Stomach (tissue), 9 donors: ENCODE results near the gene ZFP62. TPM values are rescaled to one million over a fixed set of nuclear protein-coding genes. Genes with fewer than 3 reads are reported as not detected.

Experiments used
- DNase-seq, 2 donors: peaks; one replicate each; pipeline versions ENCODE4 v3.0.0 to v3.0.0-alpha.2; 2013 to 2019
- H3K27ac ChIP-seq, 5 donors: fragments of 200-600 bp in 4 of 5; sonication (generic) in 4 of 5; one replicate each; pipeline ENCODE4 v1.5.1; 2013 to 2019; ENCODE audit warnings: mild to moderate bottlenecking in 1 of 5, moderate library complexity in 1 of 5
- H3K27me3 ChIP-seq, 3 donors: fragments of 200-600 bp; sonication (generic); one replicate each; pipeline ENCODE4 v1.5.1; 2017 to 2019; ENCODE audit warnings: mixed run types in 1 of 3
- H3K36me3 ChIP-seq, 4 donors: fragments of 200-600 bp; sonication (generic); 1 replicate in 3 of 4; 2 replicates in 1 of 4; pipeline ENCODE4 v1.5.1; 2016 to 2019
- H3K4me1 ChIP-seq, 4 donors: fragments of 200-600 bp; sonication (generic); one replicate each; pipeline ENCODE4 v1.5.1; 2016 to 2019
- H3K4me3 ChIP-seq, 4 donors: fragments of 200-600 bp; sonication (generic) in 3 of 4; one replicate each; pipeline ENCODE4 v1.5.1; 2016 to 2019; ENCODE audit warnings: mild to moderate bottlenecking in 1 of 4
- H3K9me3 ChIP-seq, 4 donors: fragments of 200-600 bp; sonication (generic); one replicate each; pipeline ENCODE4 v1.5.1; 2016 to 2019
- EP300 ChIP-seq: sonication (generic); formaldehyde crosslinking; IDR thresholded peaks from one replicate; pipeline ENCODE4 v1.6.1; 2017; ENCODE audit warnings: antibody characterized with exemption
- POLR2A ChIP-seq, 4 donors: fragments of 450-650 bp; IDR thresholded peaks; one replicate each; pipeline ENCODE4 v1.6.1; 2016; ENCODE audit warnings: antibody characterized with exemption in 4 of 4, control low read depth in 2 of 4, mild to moderate bottlenecking in 1 of 4, moderate library complexity in 1 of 4
- POLR2AphosphoS5 ChIP-seq, 3 donors: sonication (generic); formaldehyde crosslinking; IDR thresholded peaks; one replicate each; pipeline ENCODE4 v1.6.1; 2016; ENCODE audit warnings: antibody characterized with exemption in 3 of 3
- WGBS, 5 donors: extraction: QIAGEN DNeasy Blood & Tissue Kit in 3 of 5; methylation state at CpG; one replicate each; pipeline versions ENCODE4 v1.1.5 to v1.1.7; 2013 to 2018; 5-methylcytosine and 5-hydroxymethylcytosine counted together
- intact Hi-C: fragments of 100-400 bp; cut with DNase I; formaldehyde crosslinking; loops from one replicate; pipeline ENCODE4 v1.15.1; 2023; ENCODE audit warnings: low total_unique reads
- polyA plus RNA-seq, 3 donors: library from polyadenylated mRNA; stranded (reverse); fragments of 200-250 nt; gene quantifications; one replicate each; pipeline ENCODE4 v1.2.3, GENCODE V29; 2013
- total RNA-seq, 5 donors: library from RNA; depleted of rRNA; stranded (reverse); fragments of >200 nt; gene quantifications; one replicate each; pipeline versions ENCODE4 v1.1.0 to v1.2.3, GENCODE V29; 2014 to 2016
- TF ChIP-seq, protein P1 (sequence below), 7 experiments: fragments of 450-650 bp in 4 of 7; fragments of 200-600 bp in 3 of 7; sonication (generic) in 3 of 7; IDR thresholded peaks; one replicate each; pipeline ENCODE4 v1.5.1; 2016 to 2019; ENCODE audit warnings: antibody characterized with exemption in 7 of 7, control low read depth in 2 of 7, mild to moderate bottlenecking in 1 of 7
- donor health status: healthy with polysubstance abuse.
- donor health status: Bipolar disorder and iron deficiency.
- donor health status: healthy.

ZFP62 gene
- total and polyA plus RNA-seq, 8 donors, result 7.8 to 46.9 (median 16.2) TPM

DNA sequence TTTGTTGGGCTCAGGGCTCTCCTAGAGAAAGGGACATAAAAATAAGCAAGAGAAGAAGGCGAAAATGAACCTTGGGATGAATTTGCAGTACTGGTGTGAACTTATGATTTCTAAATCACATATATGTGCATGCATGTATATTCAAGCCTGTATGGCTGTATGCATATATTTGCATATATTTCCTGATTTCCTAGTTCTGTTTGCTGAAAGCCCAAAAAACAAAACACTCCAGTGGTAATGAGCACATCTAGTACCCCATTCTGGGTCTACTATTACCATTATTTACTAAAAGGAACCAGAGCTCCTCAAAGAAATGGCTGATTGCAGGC is 7.3 kb downstream of the ZFP62 start:
- H3K9me3 ChIP-seq, result peaks cover 10 to 30% (median 23%) of the 10 kb centered on the region in 4 donors
- intact Hi-C loops, result loop anchor here (10.0 kb wide), 1 partner anchor 59 kb away; no protein-coding TSS in a partner anchor
- 90 to 100% (median 100%) methylated on average over 1 of the region's 1 CpG for WGBS, 5 donors
- TF ChIP-seq POLR2AphosphoS5 (IDR thresholded peaks at IDR 0.05), result no peak
- H3K4me3 ChIP-seq, result no peak overlapping the region
- no peak for DNase-seq
- H3K27me3 ChIP-seq, result no peaks in the 10 kb centered on the region
- peaks cover 0 to 2% (median 0%) of the 10 kb centered on the region in 4 donors for H3K4me1 ChIP-seq
- H3K27ac ChIP-seq, result no peak overlapping the region
- H3K36me3 ChIP-seq, result peaks cover 27 to 89% (median 68%) of the 10 kb centered on the region in 4 donors

DNA sequence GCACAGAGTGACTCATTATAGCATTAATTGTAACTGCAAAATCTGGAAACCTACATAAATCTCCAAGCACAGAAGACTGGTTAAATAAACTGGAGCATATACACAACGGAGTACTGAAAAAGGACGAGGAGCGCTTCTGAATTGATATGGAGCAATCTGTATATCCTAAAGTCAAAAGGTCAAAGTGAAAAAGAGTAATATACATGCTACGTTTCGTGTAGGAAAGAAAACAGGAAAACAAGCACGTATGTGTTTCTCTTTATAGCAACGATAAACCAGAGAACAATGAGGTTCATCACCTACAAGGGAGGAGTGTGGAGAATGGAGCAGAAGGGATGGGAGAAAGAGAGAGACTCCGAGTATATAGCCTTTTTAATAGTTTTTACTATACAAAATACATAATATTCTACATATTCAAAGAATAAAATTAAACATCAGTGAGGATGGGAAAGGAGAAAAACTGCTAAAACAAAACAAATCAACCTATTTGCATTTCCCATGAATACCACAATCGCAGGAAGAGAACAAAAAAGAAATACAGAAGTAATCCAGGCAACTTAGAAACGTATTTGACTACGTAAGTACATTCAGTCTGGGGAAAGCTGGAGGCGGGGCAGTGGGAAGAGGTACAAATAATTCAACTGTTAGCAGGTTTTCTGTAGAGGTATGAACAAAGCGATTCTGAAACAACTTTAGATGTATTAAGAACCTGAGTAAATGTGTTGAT is 7.8 kb downstream of the ZFP62 start:
- H3K36me3 ChIP-seq, result peaks cover 27 to 89% (median 70%) of the 10 kb centered on the region in 4 donors
- TF ChIP-seq POLR2AphosphoS5 (IDR thresholded peaks at IDR 0.05), result no peak
- TF ChIP-seq, protein P1, sequence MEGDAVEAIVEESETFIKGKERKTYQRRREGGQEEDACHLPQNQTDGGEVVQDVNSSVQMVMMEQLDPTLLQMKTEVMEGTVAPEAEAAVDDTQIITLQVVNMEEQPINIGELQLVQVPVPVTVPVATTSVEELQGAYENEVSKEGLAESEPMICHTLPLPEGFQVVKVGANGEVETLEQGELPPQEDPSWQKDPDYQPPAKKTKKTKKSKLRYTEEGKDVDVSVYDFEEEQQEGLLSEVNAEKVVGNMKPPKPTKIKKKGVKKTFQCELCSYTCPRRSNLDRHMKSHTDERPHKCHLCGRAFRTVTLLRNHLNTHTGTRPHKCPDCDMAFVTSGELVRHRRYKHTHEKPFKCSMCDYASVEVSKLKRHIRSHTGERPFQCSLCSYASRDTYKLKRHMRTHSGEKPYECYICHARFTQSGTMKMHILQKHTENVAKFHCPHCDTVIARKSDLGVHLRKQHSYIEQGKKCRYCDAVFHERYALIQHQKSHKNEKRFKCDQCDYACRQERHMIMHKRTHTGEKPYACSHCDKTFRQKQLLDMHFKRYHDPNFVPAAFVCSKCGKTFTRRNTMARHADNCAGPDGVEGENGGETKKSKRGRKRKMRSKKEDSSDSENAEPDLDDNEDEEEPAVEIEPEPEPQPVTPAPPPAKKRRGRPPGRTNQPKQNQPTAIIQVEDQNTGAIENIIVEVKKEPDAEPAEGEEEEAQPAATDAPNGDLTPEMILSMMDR (IDR thresholded peaks at IDR 0.05), result no peak
- no peak for TF ChIP-seq POLR2A (IDR thresholded peaks at IDR 0.05)
- TF ChIP-seq EP300, result no peak

DNA sequence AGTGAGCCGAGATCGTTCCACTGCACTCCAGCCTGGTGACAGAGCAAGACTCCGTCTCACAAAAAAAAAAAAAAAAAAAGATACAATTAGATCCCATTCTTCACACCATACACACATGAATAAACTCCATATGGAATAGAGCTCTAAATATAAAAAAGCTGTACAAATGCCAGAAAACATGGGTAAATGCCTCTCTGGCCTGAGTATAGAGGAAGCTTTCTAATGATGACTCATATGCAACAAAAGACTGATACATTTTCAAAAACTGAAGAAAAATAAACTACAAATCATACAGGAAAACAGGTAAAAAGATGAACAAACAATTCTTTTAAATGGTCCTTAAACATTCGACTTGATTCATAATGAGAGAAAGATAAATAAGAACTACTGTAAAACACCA is 8.6 kb downstream of the ZFP62 start:
- peaks cover 30 to 96% (median 75%) of the 10 kb centered on the region in 4 donors for H3K36me3 ChIP-seq
- intact Hi-C loops, result loop anchor here (10.0 kb wide), 1 partner anchor 58 kb away; no protein-coding TSS in a partner anchor
- no peak for DNase-seq
- H3K4me1 ChIP-seq, result no peaks in the 10 kb centered on the region
- 88 to 96% (median 92%) methylated on average over 4 of the region's 4 CpGs for WGBS, 5 donors
- no peak overlapping the region for H3K4me3 ChIP-seq
- no peaks in the 10 kb centered on the region for H3K27me3 ChIP-seq
- H3K27ac ChIP-seq, result no peak overlapping the region
- H3K9me3 ChIP-seq, result peaks cover 10 to 39% (median 27%) of the 10 kb centered on the region in 4 donors
- TF ChIP-seq POLR2AphosphoS5 (IDR thresholded peaks at IDR 0.05) (no peak), POLR2A (IDR thresholded peaks at IDR 0.05) (no peak), EP300 (no peak)
- TF ChIP-seq, protein P1 (IDR thresholded peaks at IDR 0.05), result no peak

More for the DNA sequence above, 7.8 kb downstream of the ZFP62 start:
- no peaks in the 10 kb centered on the region for H3K27me3 ChIP-seq
- WGBS, 5 donors, result 83 to 89% (median 86%) methylated on average over 13 of the region's 13 CpGs
- intact Hi-C loops, result loop anchor here (10.0 kb wide), 1 partner anchor 58 kb away; no protein-coding TSS in a partner anchor
- H3K27ac ChIP-seq, result no peak overlapping the region
- DNase-seq, result no peak
- H3K9me3 ChIP-seq, result peaks cover 10 to 35% (median 27%) of the 10 kb centered on the region in 4 donors
- H3K4me1 ChIP-seq, result no peaks in the 10 kb centered on the region
- no peak overlapping the region for H3K4me3 ChIP-seq

DNA sequence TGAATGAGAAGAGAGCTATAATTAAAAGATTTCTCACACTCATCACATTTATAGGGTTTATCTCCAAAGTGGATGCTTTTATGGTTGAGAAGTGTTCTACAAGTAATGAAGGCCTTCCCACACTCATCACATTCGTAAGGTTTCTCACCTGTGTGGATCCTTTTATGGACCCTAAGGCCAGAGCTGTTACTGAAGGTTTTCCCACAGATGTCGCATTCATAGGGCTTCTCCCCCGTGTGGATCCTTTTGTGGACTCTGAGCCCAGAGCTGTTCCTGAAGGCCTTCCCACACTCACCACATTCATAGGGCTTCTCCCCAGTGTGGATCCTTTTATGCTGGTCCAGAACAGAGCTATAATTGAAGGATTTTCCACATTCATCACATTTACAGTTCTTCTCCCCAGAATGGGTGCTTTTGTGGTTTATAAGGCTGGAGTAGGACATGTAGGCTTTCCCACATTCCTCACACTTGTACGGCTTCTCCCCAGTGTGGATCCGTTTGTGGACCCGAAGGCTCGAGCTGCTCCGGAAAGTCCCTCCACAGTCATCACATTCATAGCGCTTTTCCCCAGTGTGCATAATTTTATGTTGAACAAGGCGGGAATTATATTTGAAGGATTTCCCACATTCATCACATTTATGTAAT is 10.5 kb downstream of the ZFP62 start:
- DNase-seq, result no peak
- intact Hi-C loops, result loop anchor here (10.0 kb wide), 1 partner anchor 56 kb away; no protein-coding TSS in a partner anchor
- H3K9me3 ChIP-seq, result peaks cover 10 to 39% (median 27%) of the 10 kb centered on the region in 4 donors

More for the DNA sequence above, 10.5 kb downstream of the ZFP62 start:
- Histone ChIP-seq H3K27me3 (no peaks in the 10 kb centered on the region), H3K4me1 (no peaks in the 10 kb centered on the region), H3K27ac (no peak overlapping the region), H3K36me3 (peaks cover 30 to 96% (median 76%) of the 10 kb centered on the region in 4 donors), H3K4me3 (no peak overlapping the region)
- TF ChIP-seq, protein P1 (IDR thresholded peaks at IDR 0.05), result no peak
- TF ChIP-seq POLR2AphosphoS5 (IDR thresholded peaks at IDR 0.05), result no peak
- no peak for TF ChIP-seq EP300
- WGBS, 5 donors, result 96 to 99% (median 98%) methylated on average over 10 of the region's 10 CpGs
